HG03457 (cell line): ENCODE results near the gene TBPL2.
"Not testable (repeated sequence)": the region's sequence is repeated elsewhere in the genome, so short reads cannot be mapped to it uniquely, and the experiment has no call there.

ENCODE experiments used
- ATAC-seq: cut with Tn5 transposase; IDR thresholded peaks from one replicate; pipeline ENCODE4 v1.9.1; 2021; ENCODE audit warnings: moderate number of reproducible peaks; ENCODE audit not compliant: unreplicated experiment

The TBPL2 gene

DNA sequence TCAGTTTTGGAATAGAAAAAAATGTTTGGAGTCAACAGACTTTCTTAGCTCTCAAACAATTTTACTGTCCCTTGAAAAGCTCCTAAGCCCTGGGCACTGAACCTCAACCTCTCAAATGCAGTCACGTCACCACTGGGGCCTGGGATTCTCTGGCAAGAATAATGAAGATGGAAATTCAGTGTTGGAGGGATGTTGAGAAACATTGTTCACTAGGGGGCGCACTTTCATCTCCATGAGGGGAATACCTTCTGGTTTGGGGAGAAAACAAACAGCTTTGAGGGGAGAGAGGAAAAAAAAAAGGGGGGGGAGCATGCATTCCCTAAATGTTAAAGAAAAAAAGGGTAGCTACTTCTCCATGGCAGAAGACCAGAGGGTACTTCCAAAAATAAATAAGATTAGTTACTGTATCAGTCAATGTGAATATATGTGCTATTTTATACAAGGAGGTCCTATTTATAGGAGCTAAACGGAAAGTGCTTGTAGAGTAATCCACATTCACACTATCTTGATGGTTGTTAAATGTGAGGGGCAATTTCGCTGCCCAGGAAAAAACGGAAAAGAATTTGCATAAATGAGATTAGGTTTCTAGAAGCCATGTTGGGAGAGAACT is 5.8 kb upstream of the TBPL2 start:
- ATAC-seq, result no peak

DNA sequence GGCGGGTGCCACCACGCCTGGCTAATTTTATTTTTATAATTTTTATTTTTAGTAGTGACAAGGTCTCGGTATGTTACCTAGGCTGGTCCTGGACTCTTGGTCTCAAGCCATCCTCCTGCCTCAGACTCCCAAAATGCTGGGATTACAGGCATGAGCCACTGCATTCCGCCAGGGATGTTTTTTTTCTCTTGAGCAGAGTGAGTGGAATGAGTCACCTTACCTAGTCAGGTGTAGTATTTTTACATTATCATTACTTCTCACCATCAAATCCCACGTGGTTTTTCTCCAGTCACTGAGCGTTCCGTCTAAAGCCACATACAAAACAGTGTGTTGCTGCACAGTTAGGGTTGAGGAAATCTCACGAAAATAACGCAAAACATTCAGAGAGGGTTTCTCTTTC is 870 bp upstream of the TBPL2 start:
- no peak for ATAC-seq

DNA sequence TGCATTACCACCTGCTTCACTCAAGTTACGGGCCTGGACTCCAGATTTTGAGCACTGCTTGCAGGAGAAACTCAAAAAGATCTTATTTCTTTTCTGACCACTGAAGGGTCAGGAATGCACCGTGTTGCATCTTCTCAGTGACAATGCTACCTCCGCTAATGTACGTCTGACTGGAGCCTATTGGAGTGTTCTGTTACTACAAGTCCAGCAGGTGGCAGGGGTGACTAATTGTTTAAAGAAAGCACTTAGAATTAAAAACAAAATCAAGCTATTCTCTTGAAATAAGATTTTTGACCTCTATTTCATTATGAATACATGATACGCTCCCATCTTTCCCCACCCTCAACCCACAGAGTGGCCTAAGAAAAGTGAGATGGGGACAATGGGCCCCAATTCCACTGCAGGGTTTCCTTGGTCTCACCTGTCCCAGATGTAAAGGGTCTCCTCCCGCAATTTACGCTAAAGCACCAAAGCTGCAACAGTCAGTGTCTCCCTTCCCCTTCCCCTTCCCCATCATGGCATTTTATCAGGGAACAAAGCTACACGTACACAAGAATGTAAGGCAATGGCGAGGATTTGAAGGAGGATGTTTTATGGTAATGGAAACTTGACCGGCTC is 2.2 kb downstream of the TBPL2 start:
- ATAC-seq, result no peak

DNA sequence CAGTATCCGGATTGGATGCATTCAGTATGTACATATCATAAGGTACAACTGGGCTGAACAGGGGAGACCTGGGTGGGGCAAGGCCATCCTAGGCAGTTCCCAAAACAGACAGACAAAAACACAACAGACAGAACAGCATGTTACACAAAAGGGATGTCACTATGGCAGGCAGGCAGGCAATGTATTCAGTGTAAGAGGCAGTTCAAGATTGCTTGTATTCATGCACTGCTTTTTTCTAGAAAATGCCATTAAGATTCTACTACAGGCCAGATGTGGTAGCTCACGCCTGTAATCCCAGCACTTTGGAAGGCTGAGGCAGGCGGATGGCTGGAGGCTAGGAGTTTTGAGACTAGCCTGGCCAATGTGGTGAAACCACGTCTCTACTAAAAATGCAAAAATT is 3.5 kb downstream of the TBPL2 start:
- ATAC-seq, result no peak

DNA sequence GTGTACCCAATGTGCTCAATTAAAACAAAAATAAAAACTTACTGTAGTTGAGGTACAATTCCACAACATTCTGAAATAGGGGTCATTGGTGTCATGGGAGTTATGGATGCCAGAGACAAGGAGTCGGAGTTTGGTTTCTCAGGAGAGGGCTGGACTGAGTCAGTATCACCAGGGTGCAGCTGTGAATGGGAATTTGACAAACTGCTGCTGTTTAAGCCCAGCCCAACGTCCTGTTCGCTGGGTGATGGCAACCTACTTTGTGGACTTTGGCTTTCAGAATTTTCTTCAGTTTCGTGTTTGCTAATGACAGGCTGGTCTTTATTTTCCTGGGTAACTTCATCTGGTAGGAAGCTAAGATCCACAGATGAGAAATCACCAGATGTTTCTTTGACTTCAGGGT is 3.9 kb downstream of the TBPL2 start:
- ATAC-seq, result no peak

DNA sequence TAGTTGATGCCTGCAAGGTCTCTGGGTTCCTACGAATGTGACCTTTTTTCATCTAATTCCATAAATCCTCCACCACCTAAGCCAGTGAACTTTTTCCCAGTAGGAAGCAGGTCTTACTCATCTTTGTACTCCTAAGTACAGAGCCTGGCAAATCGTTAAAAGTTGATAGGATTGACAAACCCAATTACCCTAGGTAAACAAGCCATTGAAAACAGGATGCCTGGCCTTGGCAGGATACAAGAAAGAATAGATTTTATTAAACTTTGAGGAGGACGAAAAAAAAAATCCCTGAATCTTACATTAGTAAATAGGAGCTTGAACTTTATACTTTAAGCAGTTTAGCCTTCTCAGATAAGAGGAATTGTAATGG is 5.6 kb downstream of the TBPL2 start:
- ATAC-seq, result no peak

DNA sequence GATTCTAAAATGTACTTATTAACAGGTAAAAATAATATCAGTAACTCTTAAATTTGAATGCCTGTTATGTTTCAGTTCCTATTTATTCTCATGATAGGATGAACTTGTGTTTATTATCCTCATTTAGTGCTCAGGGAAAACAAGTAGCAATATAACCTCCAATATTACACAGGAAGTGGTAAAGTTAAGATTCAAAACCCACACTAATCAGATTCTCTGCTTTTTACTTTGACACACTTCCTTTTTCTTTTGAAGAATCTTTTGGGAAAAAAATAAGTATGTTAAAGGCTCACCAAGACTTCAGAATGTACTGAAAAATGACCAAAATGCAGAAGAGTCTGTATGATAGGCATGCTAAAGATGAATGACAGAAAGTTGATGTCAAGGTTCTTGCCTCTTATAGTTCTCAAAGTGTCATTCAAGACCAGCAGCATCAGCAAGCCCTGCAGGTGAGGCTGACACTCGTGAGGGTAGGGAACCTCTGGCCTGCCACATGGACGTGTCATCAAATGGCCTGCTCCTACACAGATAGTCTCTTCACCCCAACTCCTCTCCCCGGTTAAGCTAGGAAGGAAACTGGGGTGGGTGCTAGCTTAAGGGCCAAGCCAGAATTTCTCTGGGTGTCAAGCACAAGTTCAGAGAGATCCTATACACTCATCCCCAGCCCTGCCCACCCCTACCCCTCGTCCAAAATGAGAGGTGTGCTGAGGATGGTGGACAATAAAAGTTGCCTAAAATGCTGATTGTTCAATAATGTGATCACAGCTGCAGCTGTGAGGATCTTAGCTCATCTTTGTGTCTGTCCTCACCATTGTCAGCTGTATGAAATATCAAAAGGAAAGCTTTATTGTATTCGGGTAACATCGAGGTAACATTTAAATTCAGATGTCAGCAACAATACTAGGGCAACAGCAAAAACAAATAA is 6.3 kb downstream of the TBPL2 start:
- no peak for ATAC-seq

DNA sequence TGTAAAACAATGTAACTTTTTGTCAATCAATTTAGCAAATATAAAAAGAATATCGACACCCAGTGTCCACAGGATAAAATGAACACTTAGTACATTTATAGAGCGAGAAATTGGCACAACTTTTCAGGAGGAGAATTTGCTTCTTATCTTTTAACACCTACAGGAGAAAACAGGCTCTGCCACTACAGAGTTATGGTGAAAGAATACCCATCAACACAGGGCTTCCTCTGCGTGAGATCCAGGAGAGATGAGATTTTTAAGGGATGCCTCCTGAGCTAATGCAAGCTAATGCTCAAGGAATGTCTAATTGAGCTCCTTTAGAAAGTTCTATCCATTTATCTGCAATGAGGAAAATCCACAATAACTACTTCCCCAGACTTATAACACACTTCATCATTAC is 7.8 kb downstream of the TBPL2 start:
- no peak for ATAC-seq

DNA sequence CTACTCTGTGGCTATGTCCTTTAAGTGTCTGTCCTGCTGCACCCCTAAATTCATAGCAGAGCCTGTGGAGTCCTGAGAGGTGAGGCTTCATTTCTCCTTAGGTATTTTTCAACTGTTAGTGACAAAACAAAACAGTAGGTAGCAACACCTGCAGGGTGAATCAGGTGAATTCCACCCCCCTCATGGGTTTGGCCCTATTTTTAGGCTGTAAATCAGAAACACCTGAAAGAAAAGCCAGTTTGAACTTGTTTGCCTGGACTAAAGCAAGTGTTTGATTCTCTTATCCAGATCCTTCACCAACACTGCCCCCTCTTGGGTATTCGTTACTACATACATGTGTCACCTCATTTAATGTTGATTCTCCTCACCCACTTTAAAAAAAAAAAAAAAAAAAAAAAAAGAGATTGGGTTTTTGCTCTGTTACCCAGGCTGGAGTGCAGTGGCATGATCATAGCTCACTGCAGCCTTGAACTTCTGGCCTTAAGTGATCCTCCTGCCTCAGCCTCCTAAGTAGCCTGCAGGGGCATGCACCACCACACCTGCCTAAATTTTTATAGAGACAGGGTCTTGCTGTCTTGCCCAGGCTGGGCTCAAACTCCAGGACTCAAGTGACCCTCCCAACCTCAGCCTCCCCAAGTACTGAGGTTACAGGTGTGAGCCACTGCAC is 10.3 kb downstream of the TBPL2 start:
- ATAC-seq, result no peak

DNA sequence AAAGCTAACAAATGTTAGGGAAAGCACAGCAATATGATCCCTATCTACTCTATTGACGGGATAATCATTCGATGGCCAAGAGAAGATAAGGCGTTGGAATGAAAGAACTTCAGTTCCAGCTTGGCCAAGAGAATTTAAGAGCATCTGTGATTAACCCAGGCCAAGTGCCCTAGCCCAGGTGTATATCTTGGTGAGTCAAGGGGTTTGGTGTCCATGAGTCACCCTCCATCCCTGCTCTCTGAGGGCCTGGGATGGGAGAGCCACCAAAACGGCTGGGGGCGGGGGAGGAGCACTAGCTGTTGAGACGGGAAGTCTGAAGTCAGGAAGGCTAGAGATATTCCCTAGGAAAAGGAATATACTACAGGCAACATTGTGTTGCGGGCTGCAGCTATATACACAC is 13.0 kb downstream of the TBPL2 start:
- ATAC-seq, result no peak

DNA sequence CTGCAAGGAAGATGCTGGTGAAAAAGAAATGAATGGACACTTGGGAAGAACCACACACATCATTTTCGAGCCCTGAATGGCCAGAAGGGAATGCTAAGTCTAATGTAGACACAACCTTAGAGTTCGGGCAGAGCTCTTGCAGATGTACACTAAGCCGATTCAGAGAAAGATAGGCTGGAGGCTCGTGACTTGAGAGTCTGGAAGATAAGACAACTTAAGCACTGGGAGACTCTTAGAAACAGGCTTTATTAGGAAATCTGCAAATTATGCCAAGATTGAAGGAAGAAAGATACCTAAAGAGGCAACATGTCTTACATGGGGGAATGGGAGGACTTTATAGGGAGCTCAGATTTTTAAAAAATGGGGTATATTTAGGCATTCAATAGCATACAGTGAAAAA is 13.5 kb downstream of the TBPL2 start:
- ATAC-seq, result no peak

DNA sequence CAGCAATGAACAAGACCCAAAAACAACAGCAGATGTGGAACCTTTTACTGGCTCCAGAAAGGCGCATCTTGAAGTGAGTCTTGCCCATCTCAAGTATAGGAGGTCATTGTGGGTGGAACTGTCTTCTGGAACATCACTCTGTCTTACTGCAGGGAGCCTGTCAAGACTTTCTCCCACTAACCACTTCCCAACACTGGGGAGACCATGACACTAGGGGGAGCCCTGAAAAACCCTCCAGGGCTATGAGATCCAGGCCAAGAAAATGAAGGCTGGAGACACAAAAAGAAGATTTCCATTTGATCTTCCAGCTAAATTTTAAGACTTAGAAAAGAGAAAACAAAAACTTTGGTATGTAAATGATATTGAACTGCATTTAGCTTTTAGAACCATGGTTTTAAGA is 15.3 kb downstream of the TBPL2 start:
- no peak for ATAC-seq

DNA sequence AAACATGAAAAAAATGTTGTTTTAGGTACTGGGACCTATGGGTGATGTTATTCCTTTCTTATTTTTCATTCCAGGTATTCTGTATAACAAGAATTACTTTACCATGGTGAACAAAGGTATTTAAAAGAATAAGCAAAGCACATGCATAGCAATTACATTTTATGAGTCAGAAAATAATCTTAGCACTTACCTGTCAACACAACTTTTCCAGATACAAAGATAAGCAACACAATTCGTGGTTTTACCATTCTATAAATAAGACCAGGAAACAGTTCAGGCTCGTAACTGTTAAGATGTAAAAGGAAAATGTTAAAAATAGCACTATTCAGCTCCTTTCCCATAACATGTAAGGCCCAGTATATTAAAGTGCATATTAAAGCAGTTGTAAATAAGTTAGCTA is 16.4 kb downstream of the TBPL2 start:
- ATAC-seq, result no peak

DNA sequence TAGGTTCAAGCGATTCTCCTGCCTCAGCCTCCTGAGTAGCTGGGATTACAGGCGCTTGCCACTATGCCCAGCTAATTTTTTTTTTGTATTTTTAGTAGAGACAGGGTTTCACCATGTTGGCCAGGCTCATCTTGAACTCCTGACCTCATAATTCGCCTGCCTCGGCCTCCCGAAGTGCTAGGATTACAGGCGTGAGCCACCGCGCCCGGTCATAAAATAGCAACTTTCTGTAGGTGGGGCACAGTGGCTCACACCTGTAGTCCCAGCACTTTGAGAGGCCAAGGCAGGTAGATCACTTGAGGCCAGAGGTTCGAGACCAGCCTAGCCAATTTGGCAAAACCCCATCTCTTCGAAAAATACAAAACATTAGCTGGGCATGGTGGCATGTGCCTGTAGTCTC is 18.1 kb downstream of the TBPL2 start:
- not testable (repeated sequence) for ATAC-seq

DNA sequence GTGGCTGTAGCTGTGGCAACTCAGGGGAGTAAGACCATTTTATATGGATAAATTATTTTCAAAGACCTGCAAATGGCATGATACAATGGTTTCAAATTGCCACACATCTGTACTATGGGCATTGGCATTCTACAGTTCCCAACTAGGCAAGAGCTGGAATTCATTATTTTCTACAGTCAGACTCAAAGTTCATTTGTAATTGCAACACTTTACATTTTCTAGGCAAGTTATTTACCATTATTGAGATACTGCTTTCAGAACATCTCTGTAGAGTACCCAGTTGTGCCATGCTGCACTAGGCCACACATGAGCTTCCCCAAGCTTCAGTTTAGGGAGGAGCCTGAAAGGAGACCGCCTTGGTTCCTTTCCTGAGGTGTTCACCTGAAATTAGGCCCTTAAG is 20.8 kb downstream of the TBPL2 start:
- ATAC-seq, result no peak

DNA sequence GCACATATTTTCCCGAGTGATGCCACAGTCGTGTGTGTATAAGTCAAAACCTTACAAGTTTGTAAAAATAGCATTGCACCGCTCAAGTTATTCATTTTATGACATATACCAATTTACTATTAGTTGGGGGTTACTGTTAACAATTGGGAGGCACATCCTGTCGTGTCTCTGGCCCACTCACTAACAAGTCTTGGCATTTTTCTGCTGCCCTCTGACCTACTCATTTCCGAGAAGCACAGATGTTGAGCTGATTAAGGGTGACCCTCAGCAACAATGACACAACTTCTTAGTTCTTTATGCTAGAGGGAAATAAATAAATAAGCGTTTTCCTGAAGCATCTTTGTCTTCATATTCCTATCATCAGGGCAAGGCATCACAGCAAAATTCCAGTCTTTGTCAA is 22.0 kb downstream of the TBPL2 start:
- no peak for ATAC-seq

DNA sequence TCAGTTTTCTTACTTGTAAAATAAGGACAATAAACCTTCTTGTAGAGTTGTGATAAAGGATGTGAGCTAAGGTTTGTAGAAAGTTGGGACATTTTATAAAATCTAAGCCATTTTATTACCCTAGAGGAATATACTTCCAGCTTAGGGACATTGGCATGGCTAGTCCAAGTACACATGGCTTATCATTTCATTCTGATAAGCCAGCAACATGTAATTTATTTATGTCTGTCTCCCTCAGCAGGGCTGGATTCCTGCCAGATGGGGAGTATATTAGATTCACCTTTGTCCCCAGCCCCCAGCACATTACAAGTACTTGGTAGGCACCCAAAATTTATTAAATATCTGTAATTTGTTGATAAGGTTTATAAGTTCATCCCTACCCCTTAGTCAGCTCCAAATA is 22.5 kb downstream of the TBPL2 start:
- no peak for ATAC-seq

DNA sequence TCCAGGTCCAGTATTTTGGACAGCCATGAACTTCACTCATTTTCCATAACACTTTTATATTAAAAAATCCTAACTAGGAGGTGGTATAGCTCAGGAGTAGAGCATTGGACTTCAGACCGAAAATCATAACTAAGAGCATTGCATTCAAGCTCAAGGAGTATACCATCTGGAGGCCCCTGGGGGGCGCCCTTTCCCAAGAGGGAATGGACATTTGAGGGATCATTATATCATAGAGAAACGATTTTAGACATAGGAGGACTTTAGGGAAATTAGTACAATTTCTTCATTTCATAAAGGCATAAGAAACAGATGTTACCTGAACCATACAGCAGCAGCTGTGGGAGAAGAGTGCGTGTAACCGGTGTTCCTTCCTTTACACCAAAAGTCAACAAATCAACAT is 23.6 kb downstream of the TBPL2 start:
- ATAC-seq, result no peak

DNA sequence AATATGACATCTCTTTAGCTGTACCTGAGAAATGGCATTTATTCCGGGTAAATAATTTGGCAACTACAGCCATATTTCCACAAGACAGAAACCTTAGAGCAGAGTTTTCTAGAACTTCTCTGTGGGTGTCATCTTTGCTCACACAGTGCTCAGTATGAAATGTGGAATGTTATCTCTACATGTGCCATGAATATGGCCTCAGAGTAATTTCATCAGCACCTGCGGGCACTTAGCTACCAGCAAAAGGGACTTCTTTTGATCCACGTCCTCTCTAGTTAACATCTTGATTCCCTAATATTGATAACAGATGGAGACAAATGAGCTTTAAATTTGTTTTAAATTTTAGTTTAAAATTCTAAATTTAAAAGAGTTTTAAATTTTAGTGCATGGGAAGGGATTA is 25.9 kb downstream of the TBPL2 start:
- no peak for ATAC-seq

DNA sequence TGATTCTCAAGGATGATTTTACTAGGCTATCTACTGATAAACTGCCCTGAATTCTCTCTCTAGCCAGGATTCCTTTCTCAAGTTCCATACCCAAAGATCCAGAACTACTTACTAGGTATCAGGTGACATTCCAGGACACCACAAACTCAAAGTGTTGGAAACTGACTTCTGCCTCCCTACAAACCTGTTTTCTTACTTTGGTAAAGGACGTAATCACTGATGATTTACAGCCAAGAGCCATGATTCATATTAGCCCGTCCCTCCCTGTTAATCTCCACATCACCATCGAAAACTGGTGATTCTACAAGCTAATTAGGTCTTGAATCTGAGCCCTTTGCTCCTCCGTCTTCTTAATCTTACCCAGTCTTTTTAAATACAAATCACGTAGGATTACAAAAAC is 27.7 kb downstream of the TBPL2 start:
- no peak for ATAC-seq
